A549 treated with CpdA at 1 μM for 4 hours (cell line): Measurements from ENCODE around the gene EXOC3. TPM values are rescaled to one million over a fixed set of nuclear protein-coding genes. Genes with fewer than 3 reads are reported as not detected.

Experiments
- total RNA-seq: library from RNA; stranded (reverse); fragments of 200-300 nt; extraction: Qiagen RNA extraction; gene quantifications from 5 replicates; pipeline ENCODE4 v1.2.3, GENCODE V29; 2022; ENCODE audit warnings: low read depth

Gene EXOC3
- 27.3 to 32.3 TPM (median 31.9 TPM) in 5 replicates for total RNA-seq

GRCh38 chr5:442335-443238 is at the start of gene EXOC3:
EXOC3 (plus strand) TSS chr5:443176; CDS start chr5:446206, 3,030 bp downstream.

Other genes with a start within 250 kb of the EXOC3 start
- 6.1 to 6.6 TPM (median 6.5 TPM) in 5 replicates for gene CCDC127, start 225.0 kb upstream of the EXOC3 start, total RNA-seq
- gene SDHA, start 224.9 kb upstream of the EXOC3 start, total RNA-seq = 96.6 to 124 TPM (median 116 TPM) in 5 replicates
- 158 to 205 TPM (median 196 TPM) in 5 replicates for gene PDCD6, start 171.5 kb upstream of the EXOC3 start, total RNA-seq
- 2.9 to 3.5 TPM (median 3.3 TPM) in 5 replicates for gene AHRR, start 121.5 kb upstream of the EXOC3 start, total RNA-seq
- 2.1 to 2.5 TPM (median 2.4 TPM) in 5 replicates for gene SLC9A3, start 81.3 kb downstream of the EXOC3 start, total RNA-seq
- gene CEP72, start 169.2 kb downstream of the EXOC3 start, total RNA-seq = 8.8 to 10.7 TPM (median 10.6 TPM) in 5 replicates